ENCODE measurements around the gene CEP128. TPM values are rescaled to one million over a fixed set of nuclear protein-coding genes. Genes with fewer than 3 reads are reported as not detected.

Gene CEP128
- total RNA-seq, 1 experiment from 2014 or later: 12.0 TPM

- no peak for TF ChIP-seq ATF2 (CRISPR knock-in tag; IDR thresholded peaks at IDR 0.05; ENCODE audit: borderline replicate concordance, low read depth)
These were observed 278.0 kb downstream of the CEP128 start (continued) for GRCh38 chr14:80663541-80663940.

GRCh38 chr14:80659783-80660182 lies 281.8 kb downstream of the CEP128 start:
- H3K4me1 Mint-ChIP-seq: peaks cover 4% of the 10 kb centered on the region
- no peak overlapping the region for H3K4me3 Mint-ChIP-seq
- ATAC-seq (no peak), DNase-seq (ENCODE audit: low spot score) (no peak)
- no peak overlapping the region for H3K27ac Mint-ChIP-seq
- no peak for TF ChIP-seq PREB (CRISPR knock-in tag; IDR thresholded peaks at IDR 0.05; ENCODE audit: borderline replicate concordance)
- no peak for TF ChIP-seq RORB (CRISPR knock-in tag; IDR thresholded peaks at IDR 0.05)
- no peak for TF ChIP-seq CTCF (IDR thresholded peaks at IDR 0.05)
- no peak for TF ChIP-seq NFE2L1 (CRISPR knock-in tag; IDR thresholded peaks at IDR 0.05)
- TF ChIP-seq TEAD1 (CRISPR knock-in tag; IDR thresholded peaks at IDR 0.05): no peak
- no peak for TF ChIP-seq E2F1 (CRISPR knock-in tag; IDR thresholded peaks at IDR 0.05)
- no peak for TF ChIP-seq SMAD4 (CRISPR knock-in tag; IDR thresholded peaks at IDR 0.05)
- no peak for TF ChIP-seq ATF1 (CRISPR knock-in tag; IDR thresholded peaks at IDR 0.05)
- TF ChIP-seq JUN (CRISPR knock-in tag; IDR thresholded peaks at IDR 0.05): no peak
- TF ChIP-seq IRF1 (CRISPR knock-in tag; IDR thresholded peaks at IDR 0.05): no peak
- no peak for TF ChIP-seq FOXP4 (CRISPR knock-in tag; IDR thresholded peaks at IDR 0.05)
- TF ChIP-seq GRHL2 (CRISPR knock-in tag; IDR thresholded peaks at IDR 0.05; ENCODE audit: insufficient replicate concordance, severe bottlenecking): no peak
- TF ChIP-seq CREB1 (CRISPR knock-in tag; IDR thresholded peaks at IDR 0.05): no peak
- no peak for TF ChIP-seq ATF3 (CRISPR knock-in tag; conservative IDR thresholded peaks at IDR 0.05)
- TF ChIP-seq ZNF317 (CRISPR knock-in tag; IDR thresholded peaks at IDR 0.05; ENCODE audit: borderline replicate concordance, low read depth): no peak
- H3K27me3 Mint-ChIP-seq (ENCODE audit: low read depth): no peaks in the 10 kb centered on the region
- no peaks in the 10 kb centered on the region for H3K9me3 Mint-ChIP-seq
- ChIA-PET POLR2A (no interaction called here), CTCF (no interaction called here)
- H3K36me3 Mint-ChIP-seq: no peaks in the 10 kb centered on the region

Data from WTC11 (cell line).